ENCODE data around the gene CETN3.

CETN3 gene

DNA sequence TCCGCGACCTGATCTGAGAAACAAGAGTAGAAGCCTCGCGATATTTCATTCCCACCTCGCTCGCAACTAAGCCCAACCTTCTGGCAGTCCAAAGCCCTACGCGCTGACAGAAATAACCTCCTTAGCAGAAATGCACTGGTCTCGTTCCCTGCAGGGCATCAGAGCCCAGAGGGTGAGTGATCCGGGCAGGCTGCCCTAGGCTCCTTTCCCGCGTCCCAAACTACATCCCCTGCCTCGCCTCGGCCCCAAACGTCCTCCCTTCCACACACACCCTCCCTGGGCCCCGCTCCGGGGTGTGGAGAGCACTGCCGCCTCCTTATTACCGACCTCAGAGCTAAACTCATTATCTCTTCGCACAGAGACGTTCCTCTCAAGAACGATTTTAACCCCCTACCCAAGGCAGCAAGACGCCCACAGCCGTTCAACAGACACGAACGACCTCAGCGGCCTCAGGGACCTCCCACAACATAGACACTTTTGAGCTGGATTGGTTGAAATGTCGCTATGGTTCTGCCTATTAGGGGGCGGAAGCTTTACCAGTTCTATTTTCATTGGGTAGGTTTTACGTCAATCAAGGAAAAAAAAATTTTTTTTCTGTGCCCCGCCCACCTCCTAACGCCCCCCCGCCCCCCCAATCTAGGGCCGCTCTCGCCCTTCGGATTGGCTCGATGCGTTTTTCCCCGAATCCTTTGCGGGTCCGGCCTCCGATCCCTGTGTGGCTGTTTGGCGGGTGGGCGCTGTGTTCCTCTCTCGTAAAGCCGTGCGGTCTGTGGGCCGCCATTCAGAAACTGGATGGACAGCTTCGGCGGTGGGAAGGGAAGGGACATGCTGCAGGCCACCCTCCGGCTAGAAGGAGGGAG is at the start of gene CETN3:
Gene CETN3 (minus strand): TSS at position 439 of the 860 bp plus-strand sequence. CDS start 95 bp downstream, at position 344.
- DNase-seq, result peak; percentile 85

DNA sequence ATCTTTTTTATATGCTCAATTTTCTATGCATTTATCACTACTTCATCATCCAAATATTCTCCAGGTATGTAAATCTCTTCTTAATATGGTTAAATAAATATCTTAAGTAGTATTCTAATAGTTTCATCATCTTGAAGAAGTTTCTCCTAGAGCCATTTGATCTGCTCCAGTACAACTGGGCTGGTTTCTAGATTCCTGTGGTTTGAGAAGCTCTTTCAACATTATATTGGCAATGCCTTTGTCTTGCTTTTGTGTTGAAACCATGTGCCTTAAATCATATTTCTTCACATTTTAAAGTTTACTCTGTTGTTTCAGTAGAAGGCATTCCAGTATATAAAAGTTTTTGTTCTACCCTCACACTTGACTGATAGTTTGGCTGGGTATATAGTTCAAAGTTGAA is 37.4 kb upstream of the CETN3 start:
- no peak for DNase-seq

DNA sequence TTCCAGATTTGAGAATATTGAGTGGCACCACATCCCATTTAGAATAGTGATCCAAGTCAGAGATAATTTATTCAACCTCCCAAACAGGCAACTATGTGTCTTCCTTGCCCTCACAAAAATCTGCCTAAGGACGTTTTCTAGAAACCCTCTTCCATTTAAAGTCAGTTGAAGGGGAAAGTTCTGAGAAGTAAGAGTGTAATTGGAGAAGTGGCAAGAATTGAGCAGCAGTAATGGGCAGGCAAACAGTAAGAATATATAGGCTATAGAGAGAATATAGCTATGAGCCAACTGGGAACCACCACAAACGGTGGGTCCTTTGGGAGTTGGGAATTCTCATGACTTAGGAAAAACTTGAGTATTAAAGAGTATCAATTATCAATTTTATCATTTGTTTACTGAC is 31.1 kb upstream of the CETN3 start:
- no peak for DNase-seq

DNA sequence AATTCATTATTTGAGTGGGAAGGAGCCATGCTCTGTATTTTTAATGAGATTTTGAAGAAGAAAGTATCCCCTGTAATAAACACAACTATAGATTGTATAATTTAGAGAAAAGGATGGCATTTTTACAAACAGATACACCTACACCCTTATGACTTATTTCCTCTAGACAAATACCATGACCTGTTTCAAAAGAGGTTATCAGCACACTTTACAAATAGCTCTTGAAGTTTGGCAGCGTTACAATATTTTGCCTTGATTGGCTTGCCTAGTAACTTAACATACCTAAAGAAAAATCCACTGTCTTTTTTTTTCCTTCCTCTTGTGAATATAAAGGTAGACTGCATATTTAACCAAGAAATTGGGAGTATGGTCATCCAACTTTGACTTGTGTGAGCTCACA is 28.5 kb upstream of the CETN3 start:
- no peak for DNase-seq

DNA sequence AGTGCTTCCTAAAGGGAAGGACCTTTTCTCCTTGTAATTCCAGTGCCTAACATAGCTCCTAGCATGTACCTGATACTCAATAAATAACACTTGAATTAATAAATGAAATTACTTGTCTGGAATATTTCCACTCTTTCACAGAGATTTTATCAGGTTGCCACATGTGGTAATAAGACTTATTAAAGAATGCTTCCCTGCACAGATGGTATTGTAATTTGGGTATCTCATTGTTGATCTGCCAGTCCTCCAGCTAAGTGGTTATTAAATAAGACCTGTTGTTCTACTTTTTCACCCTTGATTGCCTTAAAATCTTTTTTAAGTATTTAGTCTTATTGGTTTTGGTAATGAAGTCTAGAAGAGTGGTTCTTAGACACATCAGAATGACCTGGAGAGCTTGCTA is 28.1 kb upstream of the CETN3 start:
- no peak for DNase-seq

DNA sequence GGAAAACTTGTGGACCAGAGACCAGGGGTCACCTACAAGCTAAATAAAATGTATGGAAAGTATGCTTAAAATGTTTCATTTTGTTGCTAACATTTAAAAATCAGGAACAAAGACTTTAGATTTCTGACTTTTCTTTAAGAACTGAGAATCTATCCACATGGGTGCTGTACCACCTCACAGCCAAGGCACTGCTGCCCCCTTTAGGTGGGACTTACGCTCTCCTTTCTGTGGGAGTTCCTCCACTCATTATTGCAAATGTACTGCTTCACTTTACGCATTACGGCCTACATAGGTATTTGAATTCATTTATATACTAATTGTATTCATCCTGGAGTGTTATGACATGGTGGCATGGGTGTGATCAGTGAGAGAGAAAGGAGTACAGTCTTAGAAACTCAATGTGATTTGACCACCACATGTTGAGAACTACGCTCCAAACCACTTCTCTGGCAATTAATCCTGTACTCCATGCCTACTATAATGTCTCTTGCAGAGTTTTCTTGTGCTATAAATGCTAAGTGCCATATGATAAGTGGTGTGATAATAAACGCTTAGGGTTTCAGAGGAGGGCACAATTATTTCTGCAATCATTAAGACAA is 24.7 kb upstream of the CETN3 start:
- no peak for DNase-seq

DNA sequence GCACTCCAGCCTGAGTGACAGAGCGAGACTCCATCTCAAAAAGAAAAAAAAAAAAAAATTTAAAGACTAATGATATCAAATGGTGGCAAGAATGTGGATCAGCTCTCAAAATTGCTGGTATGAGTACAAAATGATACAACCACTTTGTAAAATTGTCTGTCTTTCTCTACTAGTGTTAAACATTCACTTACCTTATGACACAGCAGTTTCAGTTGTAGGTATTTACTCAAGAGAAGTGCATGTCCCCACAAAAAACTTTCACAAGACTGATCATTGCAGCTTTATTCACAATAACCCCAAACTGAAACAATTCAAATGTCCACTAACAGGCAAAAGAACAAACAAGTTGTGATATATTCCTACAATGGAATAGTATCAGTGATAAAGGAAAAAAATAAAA is 14.7 kb upstream of the CETN3 start:
- DNase-seq, result no peak

DNA sequence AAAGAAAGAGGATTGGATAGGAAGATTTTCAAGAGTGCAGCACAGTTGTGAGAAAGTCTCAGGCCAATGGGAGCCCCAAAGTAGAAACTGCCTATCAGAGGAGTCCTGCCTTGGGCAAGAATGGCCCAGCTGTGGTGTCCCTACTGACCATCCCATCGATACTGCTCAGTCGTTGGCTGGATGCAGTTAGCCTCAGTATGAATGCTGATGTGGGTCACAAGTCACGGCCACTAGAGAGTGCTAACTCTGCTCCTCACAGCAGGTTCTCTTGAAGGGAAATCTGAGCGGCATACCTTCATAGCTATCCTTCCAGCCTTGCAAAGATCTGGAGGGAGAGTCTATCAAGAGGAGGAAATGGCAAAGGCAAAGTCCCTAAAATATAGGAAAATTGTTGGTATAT is 11.6 kb upstream of the CETN3 start:
- DNase-seq, result no peak

DNA sequence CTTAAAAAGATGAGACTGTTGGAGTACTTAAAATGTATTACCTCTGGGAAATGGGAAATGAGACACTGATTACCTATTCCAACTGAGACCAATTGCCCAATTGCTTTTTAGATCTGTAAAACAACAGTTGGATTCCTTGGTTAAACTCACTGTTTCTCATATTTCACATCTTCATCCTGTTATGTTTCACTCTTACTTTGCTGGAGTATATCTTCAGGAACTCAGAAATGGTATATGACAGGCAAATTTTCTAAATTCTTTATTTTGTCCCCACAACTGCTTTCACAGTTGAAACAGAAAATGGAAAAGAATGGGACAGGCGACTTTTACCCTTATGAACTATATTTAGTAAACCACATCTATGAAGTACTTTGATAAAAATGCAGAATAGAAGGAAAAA is 8.7 kb upstream of the CETN3 start:
- DNase-seq, result no peak

DNA sequence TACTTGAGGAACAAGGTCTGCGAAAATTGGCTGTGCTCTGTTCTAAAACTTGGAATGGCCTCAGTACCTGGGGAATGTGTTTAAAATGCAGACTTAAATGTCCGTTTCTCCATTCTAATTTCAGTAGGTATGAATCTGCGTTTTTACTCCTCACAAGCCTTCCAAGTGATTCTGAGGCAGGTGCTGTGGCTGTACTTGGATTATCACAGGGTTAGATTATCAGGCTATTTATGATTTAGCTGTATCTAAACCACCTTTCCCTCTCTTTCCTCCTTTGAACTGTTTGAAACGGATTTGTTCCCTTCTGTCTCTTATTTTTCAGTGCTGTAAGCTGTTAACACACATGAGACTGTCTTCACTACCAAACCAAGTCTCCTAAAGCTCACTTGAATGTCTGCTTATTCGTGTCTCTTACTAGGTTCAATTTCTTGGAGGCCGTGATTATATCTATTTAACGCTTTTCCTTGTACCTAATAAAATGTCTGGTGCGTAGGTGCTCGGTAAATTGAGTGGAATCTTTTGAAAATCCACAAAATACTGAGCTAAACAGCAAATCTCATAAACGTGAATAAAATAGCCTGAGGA is 714 bp upstream of the CETN3 start:
- no peak for DNase-seq

DNA sequence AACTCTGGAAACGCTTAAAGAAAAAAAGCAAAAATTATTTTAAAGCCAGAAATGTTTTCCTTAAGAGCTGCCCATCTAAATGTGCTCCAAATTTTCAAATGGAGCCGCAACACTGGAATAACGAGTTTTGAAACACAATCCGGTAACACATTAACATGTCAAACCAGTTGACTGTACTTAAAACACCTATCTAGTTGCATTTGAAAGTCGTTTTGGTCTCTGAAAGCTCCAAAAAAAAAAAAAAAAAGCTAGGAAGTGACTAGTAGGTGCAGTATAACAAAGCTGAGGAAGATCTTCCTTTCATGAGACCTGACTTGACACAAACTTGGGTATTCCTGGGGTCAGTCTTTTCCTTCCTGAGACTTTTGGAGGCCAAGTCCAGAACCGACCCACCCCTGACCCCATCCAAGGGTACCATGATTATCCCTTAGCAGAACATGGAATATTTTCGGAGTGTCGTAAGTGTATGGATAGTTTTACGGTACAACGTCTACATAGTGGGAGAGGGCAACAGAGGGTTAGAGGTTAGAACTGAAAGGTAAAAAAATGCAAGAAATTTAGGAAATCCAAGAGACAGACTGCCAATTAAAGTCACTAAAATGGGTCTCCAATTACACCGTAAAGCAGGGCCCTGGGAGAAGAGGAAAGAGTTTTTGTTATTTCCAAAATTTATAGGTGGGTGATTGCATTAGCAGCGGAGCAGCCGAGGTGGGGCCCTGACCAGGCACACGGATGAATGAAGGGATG is 812 bp downstream of the CETN3 start:
- no peak for DNase-seq

DNA sequence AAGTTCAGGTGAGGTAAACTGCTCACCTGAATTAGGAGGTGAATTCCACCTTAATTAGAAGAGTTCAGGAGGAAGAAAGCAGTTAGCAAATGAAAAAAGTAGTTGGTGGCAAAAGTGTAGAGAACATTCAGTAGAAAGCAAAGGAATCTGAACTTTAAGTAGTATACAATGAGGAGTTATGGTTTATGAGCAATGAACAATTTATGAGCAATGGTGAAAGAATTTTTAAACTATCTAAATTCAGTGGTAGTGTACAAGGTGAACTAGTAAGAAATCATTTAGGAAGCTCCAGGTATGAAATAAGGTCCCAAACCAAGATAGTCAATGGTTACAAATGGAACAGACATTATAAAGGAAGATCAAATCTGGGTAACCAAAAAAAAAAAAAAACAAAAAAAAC is 3.1 kb downstream of the CETN3 start:
- DNase-seq, result no peak

DNA sequence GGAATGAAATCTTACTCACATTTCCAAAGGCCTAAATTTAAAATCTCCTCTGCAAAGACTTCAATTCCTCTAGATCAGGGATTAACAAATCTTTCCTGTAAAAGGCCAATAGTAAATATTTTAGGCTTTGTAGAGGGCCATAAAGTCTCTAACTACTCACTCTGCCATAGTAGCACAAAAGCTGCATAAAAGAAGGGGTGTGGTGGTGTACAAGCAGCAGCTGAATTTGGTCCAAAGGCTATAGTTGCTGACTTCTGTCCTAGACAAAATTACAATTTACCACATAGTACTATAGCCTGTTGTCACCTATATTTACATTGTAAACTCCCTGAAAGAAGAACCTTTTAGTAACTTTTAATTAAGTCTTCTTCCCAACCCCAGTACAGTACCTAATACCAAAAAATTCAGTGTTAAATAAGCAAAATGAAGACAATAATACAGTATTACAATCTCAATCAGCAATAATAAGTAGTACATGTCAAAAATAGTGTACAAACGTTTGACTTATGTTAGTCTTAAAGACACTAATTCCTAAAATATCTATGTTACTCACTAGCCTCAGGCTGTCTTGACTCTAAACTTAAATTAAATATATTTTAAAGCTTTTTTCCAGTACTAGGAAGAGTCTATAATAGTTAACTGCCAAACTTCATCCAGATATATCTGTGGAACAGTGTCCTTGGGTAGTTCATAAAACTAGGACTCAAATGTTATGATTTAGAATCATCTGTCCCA is 6.9 kb downstream of the CETN3 start:
- DNase-seq, result no peak

DNA sequence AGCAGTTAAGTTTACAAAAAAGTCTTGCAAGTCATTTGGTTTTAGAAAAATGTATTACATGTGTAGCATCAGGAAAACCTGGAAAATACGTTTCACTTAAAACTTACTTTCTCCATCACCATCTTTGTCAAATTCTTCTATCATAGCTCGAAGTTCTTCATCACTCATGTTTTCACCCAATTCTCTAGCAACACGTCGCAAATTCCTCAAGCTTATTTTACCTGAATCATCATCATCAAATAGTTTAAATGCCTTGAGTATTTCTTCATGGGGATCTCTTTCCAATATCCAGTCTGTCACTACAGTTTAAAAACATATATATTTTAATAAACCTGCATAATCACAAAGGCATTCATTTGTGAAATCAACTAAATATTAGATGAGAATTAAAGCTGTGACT is 10.3 kb downstream of the CETN3 start:
- no peak for DNase-seq

DNA sequence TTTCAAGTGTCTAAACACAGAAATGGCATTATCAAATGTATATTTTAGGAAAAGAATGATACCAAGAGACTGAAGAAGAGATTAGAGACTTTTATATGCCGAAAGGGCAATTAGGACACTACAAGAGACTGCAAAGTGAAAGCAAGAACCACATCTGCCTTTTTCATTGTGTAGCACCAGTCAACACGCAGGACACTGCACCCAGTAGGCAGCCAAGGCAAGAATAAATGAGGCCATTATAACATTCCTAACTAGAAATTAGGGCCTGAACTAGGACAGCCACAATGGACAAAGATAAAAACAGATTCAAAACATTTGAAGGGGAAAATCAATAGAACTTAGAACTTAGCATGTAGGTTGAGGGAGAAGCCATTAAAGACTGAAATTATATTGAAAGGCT is 10.8 kb downstream of the CETN3 start:
- no peak for DNase-seq

DNA sequence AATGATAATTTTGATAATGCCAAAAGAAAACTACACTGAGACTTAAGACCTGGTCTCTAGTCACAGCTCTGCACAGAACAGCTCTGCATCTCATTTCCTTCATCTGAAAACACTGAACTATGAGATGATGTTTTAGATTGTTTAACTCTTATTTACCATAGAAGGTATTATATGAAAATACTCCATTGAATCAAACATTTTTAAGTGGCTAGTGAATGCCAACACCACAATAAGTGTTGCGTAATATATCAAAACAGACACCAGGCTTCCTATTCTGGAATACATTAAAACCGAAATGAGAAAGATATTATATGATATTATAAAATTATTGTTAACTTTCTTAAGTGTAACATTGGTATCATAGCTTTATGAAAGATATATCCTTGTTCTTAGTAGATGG is 14.6 kb downstream of the CETN3 start:
- DNase-seq, result no peak

DNA sequence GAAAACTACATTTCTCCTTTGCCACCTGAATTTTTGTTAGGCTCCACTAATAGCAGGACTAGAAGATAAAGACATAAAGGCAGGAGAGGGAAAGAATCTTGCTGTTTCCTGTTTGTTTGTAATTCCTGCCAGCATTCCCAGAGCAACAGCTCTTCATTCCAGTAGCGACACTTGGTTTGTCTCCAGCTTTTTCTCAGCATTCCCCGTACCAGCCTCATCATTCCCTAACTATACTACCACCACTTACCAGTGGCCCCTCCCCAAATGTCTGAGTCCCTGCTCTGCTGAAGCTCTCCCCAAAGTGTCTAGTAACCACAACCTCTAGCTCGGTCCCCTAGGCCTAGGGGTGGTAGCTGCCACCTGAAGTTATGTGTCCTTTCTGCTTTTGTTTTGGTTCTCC is 18.6 kb downstream of the CETN3 start:
- DNase-seq, result no peak

DNA sequence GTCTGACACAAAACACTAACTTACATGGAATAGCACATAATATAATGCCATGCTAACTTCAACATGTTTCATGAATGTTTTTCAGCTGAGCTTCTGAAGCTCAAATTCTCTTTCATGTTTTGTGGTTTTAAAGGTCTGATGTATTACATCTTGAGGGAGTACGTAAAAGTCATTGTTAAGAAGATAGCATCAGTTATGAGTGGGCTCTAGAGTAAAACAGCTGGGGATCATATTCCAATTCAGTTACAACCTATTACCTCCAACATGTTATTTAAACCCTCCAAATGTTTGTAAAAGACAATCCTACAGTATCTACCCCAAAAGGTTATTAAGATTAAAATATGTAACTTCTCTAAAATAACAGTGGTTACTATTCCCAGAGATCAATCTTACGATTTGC is 19.2 kb downstream of the CETN3 start:
- DNase-seq, result no peak

DNA sequence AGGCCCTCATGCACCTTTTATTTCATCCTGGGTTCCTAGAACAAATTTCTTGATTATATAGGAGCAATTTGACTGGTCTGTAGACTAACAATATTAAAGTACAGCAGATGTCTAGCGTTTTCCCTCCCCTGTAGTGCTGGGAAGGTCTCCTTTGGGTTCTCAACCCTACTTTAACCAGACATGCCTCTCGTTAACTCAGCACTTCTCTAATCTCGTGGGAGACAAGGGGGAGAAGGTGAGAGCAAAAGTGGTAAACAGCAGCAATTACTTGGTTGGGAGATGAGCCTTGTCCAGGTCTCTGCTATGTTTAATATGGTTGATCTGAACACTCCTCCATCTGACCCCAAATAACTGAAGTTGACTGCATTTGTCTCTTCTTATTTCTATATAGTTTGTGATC is 22.0 kb downstream of the CETN3 start:
- DNase-seq, result no peak

DNA sequence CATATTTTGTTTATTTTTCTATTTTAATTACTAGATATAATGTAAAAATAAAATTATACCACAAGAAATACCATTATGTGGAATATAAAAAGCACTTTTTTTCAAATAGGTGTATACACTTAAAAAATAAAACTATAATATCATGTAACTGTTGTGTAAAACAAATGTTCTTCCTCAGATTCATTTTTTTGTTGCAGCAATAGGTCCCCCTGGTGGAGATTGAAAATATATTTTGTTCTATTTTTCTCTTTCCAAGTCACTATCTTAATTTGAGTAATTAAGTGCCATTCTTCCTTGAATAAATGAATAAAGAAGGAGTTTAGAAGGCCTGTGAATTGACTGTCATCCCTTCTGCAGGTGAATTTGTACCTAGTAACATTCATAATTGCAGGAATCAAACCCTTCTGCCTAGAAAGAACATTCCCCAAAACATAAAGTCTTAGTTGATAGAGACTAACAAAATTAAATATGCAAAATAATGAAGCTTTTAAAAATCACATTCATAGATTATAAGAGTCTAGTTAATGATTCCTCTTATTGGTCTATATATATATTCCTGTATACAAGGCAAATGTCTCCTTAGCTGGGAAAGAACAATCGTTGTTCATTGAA is 23.4 kb downstream of the CETN3 start:
- DNase-seq, result no peak

DNA sequence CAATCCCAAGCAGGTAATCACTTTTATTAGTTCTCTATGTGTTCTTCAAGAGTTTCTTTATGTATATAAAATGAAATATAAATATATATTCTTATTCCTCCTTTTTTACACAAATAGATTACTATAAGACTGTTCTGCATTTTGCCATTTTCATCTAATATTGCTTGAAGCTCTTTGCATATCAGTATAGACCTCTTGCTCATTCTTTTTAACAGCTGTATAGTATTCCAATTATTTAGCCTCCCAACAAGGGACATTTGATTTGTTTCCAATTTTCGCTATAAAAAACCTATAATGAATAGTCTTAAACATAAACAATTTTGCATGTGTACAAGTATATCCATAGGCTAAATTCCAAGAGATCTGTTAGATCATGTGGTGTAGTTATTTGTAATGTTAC is 25.2 kb downstream of the CETN3 start:
- no peak for DNase-seq

DNA sequence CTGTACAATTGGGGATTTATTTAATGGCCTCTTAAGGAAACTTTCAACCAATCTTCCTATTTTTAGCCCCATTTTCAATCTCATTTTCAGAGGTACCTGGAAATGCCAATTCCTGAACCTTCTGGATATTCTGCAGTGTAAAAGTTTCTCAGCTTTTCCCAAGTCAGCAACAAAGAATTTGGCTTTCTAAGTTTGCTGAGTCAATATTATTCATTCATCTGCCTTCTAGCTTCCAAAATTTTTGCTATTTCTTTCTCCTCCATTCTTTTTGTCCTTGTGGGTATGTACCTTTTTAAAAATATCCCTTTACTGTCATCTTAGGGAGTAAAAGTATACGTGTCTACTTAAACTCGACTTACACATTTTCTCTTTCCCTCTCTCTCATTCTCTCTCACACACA is 25.7 kb downstream of the CETN3 start:
- no peak for DNase-seq

Data from NCI-H510A (cell line).